ENCODE measurements around the gene IRF6.

GRCh38 chr1:209746451-209747165 lies 59.3 kb downstream of the IRF6 start:
- TF ChIP-seq ZFP30 (CRISPR knock-in tag; IDR thresholded peaks at IDR 0.05) (no peak), ZFP3 (CRISPR knock-in tag; IDR thresholded peaks at IDR 0.05) (no peak), OSR1 (CRISPR knock-in tag; IDR thresholded peaks at IDR 0.05) (no peak), ISL1 (CRISPR knock-in tag; IDR thresholded peaks at IDR 0.05) (no peak), RARB (CRISPR knock-in tag; IDR thresholded peaks at IDR 0.05) (no peak), PPARA (CRISPR knock-in tag; IDR thresholded peaks at IDR 0.05; ENCODE audit: borderline replicate concordance) (no peak)

All from SK-N-SH treated with all-trans-retinoic acid at 6 μM for 48 hours (cell line).